ENCODE results near the gene CEACAM21.
"Not testable (repeated sequence)": the region's sequence is repeated elsewhere in the genome, so short reads cannot be mapped to it uniquely, and the experiment has no call there.

Gene CEACAM21

DNA sequence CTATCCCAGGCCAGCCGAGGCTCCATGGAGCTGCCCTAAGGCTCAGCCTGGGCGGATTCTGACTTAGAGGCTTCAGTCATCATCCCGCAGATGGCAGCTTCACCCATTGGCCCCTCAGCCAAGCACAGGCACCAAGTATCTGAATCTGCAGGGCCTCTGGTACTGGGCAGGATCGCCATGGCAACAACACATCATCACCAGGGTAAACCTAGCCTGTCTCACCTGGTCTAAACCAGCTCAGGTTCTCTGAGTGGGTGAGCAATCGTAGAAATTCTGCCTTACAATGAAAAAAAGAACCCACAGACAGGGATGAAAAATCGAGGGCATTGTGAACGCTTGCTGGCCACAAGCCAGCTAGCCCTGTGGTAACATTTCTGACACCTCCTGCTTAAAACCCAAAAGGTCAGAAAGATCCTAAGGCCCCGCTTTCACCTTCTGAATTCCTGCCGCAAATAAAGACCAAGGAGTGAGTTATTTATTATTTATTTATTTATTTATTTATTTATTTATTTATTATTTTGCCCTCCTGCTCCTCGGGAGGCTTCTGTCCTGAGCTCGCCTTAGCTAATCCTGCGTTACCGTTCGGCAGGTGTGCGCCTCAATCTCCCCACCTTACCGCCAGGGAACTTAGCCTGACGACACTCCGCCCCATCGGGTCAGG is 12.0 kb upstream of the CEACAM21 start:
- H3K27me3 ChIP-seq (ENCODE audit: low read depth): peaks cover 1% of the 10 kb centered on the region; the same call in 1 of the 2 replicates
- no peaks in the 10 kb centered on the region for H3K36me3 ChIP-seq (replicated peaks)
- no peaks in the 10 kb centered on the region for H3K9me3 ChIP-seq
- DNase-seq (ENCODE audit: low spot score in 2 of 2): no peak
- no peak overlapping the region for H3K4me3 ChIP-seq
- no peaks in the 10 kb centered on the region for H3K4me1 ChIP-seq
- in situ Hi-C loops (cut with MboI; ENCODE audit: low sequenced_read_pairs): no loop called here

DNA sequence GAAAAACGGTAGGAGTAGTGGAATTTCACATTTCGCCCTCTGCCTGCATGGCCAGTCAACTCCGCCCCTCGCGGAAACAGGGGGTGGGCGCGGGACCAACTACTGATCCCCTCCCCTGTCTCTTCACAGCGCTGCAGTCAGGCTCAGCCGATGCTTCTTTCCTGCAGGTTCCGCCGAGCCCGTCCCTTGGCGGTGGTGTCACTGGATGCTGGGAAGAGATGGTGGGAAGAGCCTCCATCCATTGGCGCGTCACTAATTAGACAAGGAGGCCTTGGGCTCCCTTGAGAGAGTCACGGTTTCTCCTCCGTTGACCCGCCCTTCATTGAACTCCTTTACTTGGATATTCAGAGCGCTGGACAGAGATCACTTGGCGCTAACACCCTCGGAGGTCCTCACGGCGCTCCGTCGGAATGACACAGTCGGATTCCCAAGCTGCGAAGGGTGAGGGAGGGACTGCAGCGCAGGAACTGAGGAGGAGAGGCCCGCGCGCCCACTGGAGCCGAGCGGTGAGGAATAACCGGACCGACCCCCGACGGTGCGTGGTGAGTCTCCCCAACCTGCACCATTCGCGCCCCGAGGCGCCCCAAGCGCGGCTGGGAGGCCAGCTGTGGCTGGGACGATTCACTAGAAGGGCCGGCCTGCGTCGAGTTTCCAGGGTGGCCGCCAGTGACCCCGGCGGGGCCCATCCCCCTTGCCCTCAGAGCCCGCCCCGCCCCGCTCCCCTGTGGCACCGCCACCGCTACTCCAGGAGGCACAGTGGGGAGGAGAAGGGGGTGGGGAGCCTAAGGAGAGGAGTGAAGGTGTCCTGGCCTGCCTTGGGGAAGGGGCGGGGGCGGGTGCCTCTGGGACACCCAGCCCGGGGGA is 11.2 kb upstream of the CEACAM21 start:
- Histone ChIP-seq H3K4me3 (no peak overlapping the region), H3K36me3 (replicated peaks) (no peaks in the 10 kb centered on the region), H3K27me3 (ENCODE audit: low read depth) (no peaks in the 10 kb centered on the region; the same call in 1 of the 2 replicates), H3K9me3 (no peaks in the 10 kb centered on the region), H3K4me1 (no peaks in the 10 kb centered on the region)
- no peak for DNase-seq (ENCODE audit: low spot score in 2 of 2)
- in situ Hi-C loops (cut with MboI; ENCODE audit: low sequenced_read_pairs): no loop called here

DNA sequence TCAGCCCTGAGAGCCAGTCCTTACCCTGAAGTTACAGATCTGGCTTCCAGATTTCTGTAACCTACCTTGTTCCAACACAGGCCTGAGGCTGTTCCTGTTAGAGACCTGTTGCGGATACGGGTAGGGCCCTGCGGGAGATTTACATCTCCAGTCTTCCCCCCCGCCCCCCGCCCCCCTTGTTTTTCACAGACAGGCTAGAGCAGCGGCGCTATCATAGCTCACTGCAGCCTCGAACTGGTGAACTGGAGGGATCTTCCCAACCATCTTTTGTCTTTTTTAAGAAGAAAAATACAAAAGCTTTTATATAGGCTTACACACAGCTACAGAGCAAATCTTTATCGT is 10.6 kb upstream of the CEACAM21 start:
- Histone ChIP-seq H3K27me3 (ENCODE audit: low read depth) (no peaks in the 10 kb centered on the region), H3K4me1 (no peaks in the 10 kb centered on the region), H3K9me3 (no peaks in the 10 kb centered on the region), H3K4me3 (no peak overlapping the region), H3K36me3 (replicated peaks) (no peaks in the 10 kb centered on the region)
- in situ Hi-C loops (cut with MboI; ENCODE audit: low sequenced_read_pairs): no loop called here
- no peak for DNase-seq (ENCODE audit: low spot score in 2 of 2)

DNA sequence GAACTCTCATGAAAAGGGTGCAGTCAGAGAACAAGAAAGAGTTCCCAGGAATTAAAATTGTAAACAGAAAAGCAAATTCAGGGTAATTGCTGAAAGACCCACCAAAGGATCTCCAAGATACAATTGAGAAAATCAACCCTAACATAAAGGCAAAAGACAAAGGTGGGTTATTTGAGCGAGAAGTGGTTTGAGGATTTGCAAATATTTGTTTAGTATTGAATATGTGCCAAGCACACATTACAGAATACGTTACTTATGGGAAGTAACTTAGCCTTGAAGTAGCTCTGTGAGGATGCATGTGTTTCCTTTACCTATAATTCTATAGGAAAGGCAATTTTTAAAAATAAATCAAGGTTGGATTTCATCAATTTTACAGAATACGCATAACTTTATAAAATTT is 10.0 kb upstream of the CEACAM21 start:
- in situ Hi-C loops (cut with MboI; ENCODE audit: low sequenced_read_pairs): no loop called here
- Histone ChIP-seq H3K27me3 (ENCODE audit: low read depth) (no peaks in the 10 kb centered on the region), H3K36me3 (replicated peaks) (no peaks in the 10 kb centered on the region), H3K9me3 (no peaks in the 10 kb centered on the region), H3K4me3 (no peak overlapping the region), H3K4me1 (no peaks in the 10 kb centered on the region)
- no peak for DNase-seq (ENCODE audit: low spot score in 2 of 2)

DNA sequence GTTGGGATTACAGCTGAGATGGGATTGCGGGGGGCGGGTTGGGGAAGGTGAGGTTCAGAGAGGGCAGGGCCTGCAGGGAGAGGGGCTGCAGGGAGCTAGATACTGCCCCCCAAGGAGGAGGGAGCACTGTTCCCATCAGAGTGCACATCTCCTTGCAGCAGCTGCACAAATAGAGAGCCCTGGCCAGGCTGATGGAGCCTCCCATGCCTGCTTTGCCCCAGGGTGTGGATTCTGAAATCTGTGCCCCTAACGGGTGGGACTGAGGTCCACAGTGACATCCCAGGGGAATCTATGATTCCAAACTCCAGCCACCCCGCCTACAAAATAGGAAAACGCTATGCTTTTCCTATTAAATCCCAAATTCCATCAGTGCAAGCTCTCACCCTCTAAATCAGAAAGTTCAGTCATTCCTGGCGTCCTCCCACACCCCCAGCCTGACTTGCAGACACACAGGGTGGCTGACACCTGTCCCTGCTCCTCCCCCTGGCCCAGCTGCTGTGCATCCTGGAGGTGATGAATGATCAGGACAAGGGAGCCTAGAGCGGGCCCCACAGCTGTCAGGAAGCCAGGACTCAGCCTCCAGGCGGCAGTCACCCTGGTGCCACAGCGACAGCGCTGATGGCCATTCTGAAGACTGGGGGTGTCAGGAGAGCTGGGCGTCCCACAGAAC is 6.3 kb upstream of the CEACAM21 start:
- H3K4me3 ChIP-seq: no peak overlapping the region
- DNase-seq (ENCODE audit: low spot score in 2 of 2): no peak
- no peaks in the 10 kb centered on the region for H3K36me3 ChIP-seq (replicated peaks)
- no peaks in the 10 kb centered on the region for H3K9me3 ChIP-seq
- in situ Hi-C loops (cut with MboI; ENCODE audit: low sequenced_read_pairs): loop anchor here (5.0 kb wide), 1 partner anchor 122 kb away; no protein-coding TSS in a partner anchor
- no peaks in the 10 kb centered on the region for H3K27me3 ChIP-seq (ENCODE audit: low read depth)
- no peaks in the 10 kb centered on the region for H3K4me1 ChIP-seq

DNA sequence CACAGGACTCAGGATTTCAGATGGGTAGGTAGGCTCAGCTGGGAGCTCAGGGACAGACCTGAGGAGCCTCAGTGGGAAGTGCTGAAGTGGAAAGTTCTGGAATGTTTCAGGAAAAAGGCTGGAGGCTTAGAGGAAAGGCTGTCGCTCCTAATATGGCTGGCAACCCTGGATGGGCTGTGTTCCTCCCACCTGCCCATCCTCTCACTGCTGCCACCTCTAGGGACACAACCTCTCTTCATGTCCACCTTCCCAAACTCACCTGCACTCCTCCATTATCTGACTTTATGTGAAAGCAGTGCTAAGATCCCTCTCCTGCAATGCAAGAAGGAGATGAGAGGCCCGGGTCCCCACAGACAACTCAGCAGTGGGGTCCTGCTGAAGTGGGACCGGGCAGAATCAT is 5.8 kb upstream of the CEACAM21 start:
- no peaks in the 10 kb centered on the region for H3K4me1 ChIP-seq
- H3K36me3 ChIP-seq (replicated peaks): no peaks in the 10 kb centered on the region
- no peak overlapping the region for H3K4me3 ChIP-seq
- in situ Hi-C loops (cut with MboI; ENCODE audit: low sequenced_read_pairs): loop anchor here (5.0 kb wide), 1 partner anchor 123 kb away; no protein-coding TSS in a partner anchor
- no peaks in the 10 kb centered on the region for H3K27me3 ChIP-seq (ENCODE audit: low read depth)
- no peak for DNase-seq (ENCODE audit: low spot score in 2 of 2)
- no peaks in the 10 kb centered on the region for H3K9me3 ChIP-seq

DNA sequence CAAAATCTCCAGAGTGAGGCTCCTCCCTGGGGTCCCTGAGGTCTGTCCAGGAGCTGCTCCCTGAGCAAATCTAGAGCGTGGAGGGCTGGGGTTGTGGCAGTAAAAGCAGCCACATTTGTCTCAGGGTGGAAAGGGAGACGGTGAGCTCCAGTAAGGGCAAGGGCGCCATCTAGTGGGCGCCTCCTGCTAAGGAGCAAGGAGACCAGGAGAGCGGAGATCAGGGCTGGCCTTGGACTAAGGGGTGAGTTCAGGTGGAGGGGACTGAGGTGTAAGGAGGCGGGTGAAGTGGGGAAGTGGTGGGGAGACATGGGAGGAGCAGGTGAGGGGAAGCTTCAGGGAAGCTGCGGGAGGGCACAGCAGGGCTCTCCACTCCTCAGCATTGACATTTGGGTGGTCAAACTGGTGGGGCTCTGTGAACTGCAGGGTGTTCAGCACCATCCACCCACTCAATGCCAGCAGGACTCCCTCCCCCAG is 5.3 kb upstream of the CEACAM21 start:
- Histone ChIP-seq H3K9me3 (no peaks in the 10 kb centered on the region), H3K36me3 (replicated peaks) (no peaks in the 10 kb centered on the region), H3K4me3 (no peak overlapping the region), H3K4me1 (no peaks in the 10 kb centered on the region), H3K27me3 (ENCODE audit: low read depth) (no peaks in the 10 kb centered on the region)
- in situ Hi-C loops (cut with MboI; ENCODE audit: low sequenced_read_pairs): loop anchor here (5.0 kb wide), 1 partner anchor 123 kb away; no protein-coding TSS in a partner anchor
- peak; percentile 61 to 84 for DNase-seq (ENCODE audit: low spot score in 2 of 2)

DNA sequence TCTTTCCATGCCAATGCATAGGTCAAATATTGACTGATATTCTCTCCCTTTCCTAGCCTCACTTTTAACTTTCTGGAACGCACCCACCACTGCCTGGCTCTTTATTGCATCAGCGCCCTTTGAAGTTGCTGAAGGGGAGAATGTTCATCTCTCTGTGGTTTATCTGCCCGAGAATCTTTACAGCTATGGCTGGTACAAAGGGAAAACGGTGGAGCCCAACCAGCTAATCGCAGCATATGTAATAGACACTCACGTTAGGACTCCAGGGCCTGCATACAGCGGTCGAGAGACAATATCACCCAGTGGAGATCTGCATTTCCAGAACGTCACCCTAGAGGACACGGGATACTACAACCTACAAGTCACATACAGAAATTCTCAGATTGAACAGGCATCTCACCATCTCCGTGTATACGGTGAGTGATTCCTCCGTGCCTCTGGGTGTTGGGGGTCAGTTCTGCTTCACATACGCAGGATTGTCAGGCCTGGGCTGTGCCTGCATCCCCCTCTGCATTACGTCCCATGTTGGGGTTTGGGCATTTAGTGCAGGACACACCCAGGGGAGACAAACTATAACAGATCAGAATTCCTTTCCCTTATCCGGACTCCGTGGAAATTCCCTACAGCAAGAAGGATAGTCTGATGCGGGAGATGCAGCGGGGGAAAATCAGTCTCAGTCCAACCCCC is 1.3 kb downstream of the CEACAM21 start:
- in situ Hi-C loops (cut with MboI; ENCODE audit: low sequenced_read_pairs): no loop called here

DNA sequence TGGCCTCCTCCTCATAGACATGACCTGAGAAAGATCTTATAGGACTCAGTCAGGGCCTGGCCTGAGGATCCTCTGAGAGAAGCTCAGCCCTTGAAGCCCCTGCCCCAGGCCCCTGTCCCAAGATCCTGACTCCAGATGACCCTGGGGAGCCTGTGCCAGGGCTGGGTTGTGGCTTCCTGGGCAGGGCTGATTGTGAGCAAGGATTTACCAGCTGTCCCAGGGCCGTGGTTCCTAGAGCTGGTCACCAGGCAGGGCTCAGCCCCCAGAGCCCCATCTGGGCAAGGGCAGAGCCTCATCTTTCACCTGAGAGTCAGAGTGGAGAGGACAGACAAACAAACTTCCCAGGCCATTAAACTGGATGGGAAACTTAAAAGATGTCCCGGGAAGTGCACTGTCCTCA is 1.9 kb downstream of the CEACAM21 start:
- Histone ChIP-seq H3K4me3 (no peak overlapping the region), H3K4me1 (no peaks in the 10 kb centered on the region), H3K36me3 (replicated peaks) (no peaks in the 10 kb centered on the region), H3K27me3 (ENCODE audit: low read depth) (no peaks in the 10 kb centered on the region), H3K9me3 (no peaks in the 10 kb centered on the region; the same call in 1 of the 2 replicates)
- no peak for DNase-seq (ENCODE audit: low spot score in 2 of 2)
- in situ Hi-C loops (cut with MboI; ENCODE audit: low sequenced_read_pairs): no loop called here

More for the DNA sequence above, 1.3 kb downstream of the CEACAM21 start:
- H3K4me3 ChIP-seq: no peak overlapping the region
- H3K9me3 ChIP-seq: no peaks in the 10 kb centered on the region; the same call in 1 of the 2 replicates
- H3K4me1 ChIP-seq: no peaks in the 10 kb centered on the region
- DNase-seq (ENCODE audit: low spot score in 2 of 2): no peak
- no peaks in the 10 kb centered on the region for H3K36me3 ChIP-seq (replicated peaks)
- H3K27me3 ChIP-seq (ENCODE audit: low read depth): no peaks in the 10 kb centered on the region

DNA sequence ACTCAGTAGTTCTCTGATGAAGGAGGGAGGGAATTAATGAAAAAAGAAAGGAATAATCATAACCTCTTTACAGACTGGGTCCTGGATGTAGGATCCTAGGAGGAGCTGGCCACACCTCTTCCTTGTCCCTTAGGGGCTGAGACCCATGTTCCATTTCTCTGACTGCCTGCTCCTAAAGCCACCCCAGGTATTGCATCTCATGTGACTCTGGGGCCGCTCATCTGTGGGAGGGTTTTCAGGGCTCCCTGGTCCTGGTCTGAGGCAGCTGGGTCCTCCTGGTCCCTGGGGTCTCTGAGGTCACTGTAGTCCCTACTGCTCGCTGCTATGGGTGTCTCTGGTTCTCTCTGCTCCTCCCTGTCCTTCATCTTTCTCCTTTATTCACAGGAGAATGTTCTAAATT is 2.9 kb downstream of the CEACAM21 start:
- Histone ChIP-seq H3K9me3 (no peaks in the 10 kb centered on the region; the same call in 1 of the 2 replicates), H3K27me3 (ENCODE audit: low read depth) (no peaks in the 10 kb centered on the region), H3K36me3 (replicated peaks) (no peaks in the 10 kb centered on the region), H3K4me1 (no peaks in the 10 kb centered on the region), H3K4me3 (no peak overlapping the region)
- in situ Hi-C loops (cut with MboI; ENCODE audit: low sequenced_read_pairs): no loop called here
- DNase-seq (ENCODE audit: low spot score in 2 of 2): no peak

DNA sequence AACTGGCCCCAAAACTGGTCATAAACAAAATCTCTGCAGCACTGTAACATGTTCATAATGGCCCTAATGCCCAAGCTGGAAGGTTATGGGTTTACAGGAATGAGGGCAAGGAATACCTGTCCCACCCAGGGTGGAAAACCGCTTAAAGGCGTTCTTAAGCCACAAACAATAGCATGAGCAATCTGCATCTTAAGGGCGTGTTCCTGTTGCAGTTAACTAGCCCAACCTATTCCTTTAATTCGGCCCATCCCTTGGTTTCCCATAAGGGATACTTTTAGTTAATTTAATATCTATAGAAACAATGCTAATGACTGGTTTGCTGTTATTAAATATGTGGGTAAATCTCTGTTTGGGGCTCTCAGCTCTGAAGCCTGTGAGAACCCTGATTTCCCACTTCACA is 5.1 kb downstream of the CEACAM21 start:
- H3K4me1 ChIP-seq; H3K27me3 ChIP-seq (ENCODE audit: low read depth); DNase-seq (ENCODE audit: low spot score in 2 of 2); H3K36me3 ChIP-seq (replicated peaks); H3K9me3 ChIP-seq; H3K4me3 ChIP-seq; in situ Hi-C loops (cut with MboI; ENCODE audit: low sequenced_read_pairs): not testable (repeated sequence)

DNA sequence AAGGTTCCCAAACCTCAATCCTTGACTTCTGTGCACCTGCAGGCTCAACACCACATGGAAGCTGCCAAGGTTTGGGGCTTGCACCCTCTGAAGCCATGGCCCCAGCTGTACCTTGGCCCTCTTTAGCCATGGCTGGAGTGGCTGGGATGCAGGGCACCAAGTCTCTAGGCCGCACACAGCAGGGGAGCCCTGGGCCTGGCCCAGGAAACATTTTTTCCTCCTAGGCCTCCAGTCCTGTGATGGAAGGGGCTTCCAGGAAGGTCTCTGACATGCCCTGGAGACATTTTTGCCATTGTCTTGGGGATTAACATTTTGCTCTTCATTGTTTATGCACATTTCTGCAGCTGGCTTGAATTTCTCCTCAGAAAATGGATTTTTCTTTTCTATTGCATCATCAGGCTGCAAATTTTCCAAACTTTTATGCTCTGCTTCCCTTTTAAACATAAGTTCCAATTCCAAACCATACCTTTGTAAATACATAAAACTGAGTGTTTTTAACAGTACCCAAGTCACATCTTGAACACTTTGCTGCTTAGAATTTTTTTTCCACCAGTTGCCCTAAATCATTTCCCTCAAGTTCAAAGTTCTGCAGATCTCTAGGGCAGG is 6.7 kb downstream of the CEACAM21 start:
- DNase-seq (ENCODE audit: low spot score in 2 of 2); H3K36me3 ChIP-seq (replicated peaks); H3K27me3 ChIP-seq (ENCODE audit: low read depth); H3K4me3 ChIP-seq; H3K4me1 ChIP-seq; H3K9me3 ChIP-seq; in situ Hi-C loops (cut with MboI; ENCODE audit: low sequenced_read_pairs): not testable (repeated sequence)

DNA sequence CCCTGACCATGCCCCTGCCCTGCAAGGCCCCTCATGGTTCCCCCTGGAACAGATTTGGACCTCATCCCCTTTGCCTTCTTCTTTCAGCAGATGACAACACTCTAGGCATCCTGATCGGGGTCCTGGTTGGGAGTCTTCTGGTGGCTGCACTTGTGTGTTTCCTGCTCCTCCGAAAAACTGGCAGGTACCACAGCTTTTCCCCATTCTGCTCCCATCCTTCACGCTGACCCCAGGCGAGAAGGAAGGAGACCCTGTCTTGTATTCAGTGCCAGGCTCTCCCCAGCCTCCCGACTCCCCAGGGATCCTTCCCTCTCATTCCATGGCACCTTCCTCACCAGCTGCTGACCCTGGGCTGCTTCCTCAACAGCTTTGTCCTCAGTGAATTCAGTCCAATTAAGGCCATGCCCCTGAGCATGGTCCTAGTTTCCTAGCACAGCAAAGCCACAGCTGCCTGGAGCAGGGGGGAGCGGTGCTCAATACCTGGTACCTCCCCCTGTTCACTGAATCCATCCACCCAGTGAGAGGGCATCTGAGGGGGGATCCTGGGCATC is 8.4 kb downstream of the CEACAM21 start:
- H3K36me3 ChIP-seq (replicated peaks): no peaks in the 10 kb centered on the region
- no peak overlapping the region for H3K4me3 ChIP-seq
- H3K27me3 ChIP-seq (ENCODE audit: low read depth): no peaks in the 10 kb centered on the region
- in situ Hi-C loops (cut with MboI; ENCODE audit: low sequenced_read_pairs): no loop called here
- DNase-seq (ENCODE audit: low spot score in 2 of 2): no peak
- H3K9me3 ChIP-seq: no peaks in the 10 kb centered on the region; the same call in 1 of the 2 replicates
- no peaks in the 10 kb centered on the region for H3K4me1 ChIP-seq

Data from HAP-1 (cell line).